Parathyroid adenoma (tissue), 2 donors: ENCODE data around the gene KLHL30.

ENCODE experiments used
- H2AFZ ChIP-seq: fragments of 300-600 bp; sonication (generic); one replicate; pipeline ENCODE4 v1.7.0; 2017; ENCODE audit warnings: antibody characterized with exemption, mild to moderate bottlenecking
- H3K27ac ChIP-seq: fragments of 300-600 bp; sonication (generic); one replicate; pipeline ENCODE4 v1.7.0; 2017
- H3K27me3 ChIP-seq: fragments of 300-600 bp; sonication (generic); one replicate; pipeline ENCODE4 v1.7.0; 2017; ENCODE audit warnings: low read length; ENCODE audit not compliant: control insufficient read depth, insufficient read depth
- H3K36me3 ChIP-seq: fragments of 300-600 bp; sonication (generic); one replicate; pipeline ENCODE4 v1.7.0; 2017; ENCODE audit warnings: low read length; ENCODE audit not compliant: control insufficient read depth, insufficient read depth
- H3K4me1 ChIP-seq: fragments of 300-600 bp; sonication (generic); one replicate; pipeline ENCODE4 v1.7.0; 2017; ENCODE audit warnings: control low read depth
- H3K4me2 ChIP-seq: fragments of 300-600 bp; sonication (generic); one replicate; pipeline ENCODE4 v1.7.0; 2017; ENCODE audit warnings: low read length
- H3K4me3 ChIP-seq: fragments of 300-600 bp; sonication (generic); one replicate; pipeline ENCODE4 v1.7.0; 2017; ENCODE audit warnings: low read depth, low read length
- H3K79me2 ChIP-seq: fragments of 300-600 bp; sonication (generic); one replicate; pipeline ENCODE4 v1.7.0; 2017; ENCODE audit warnings: control low read depth
- H3K9ac ChIP-seq: fragments of 300-600 bp; sonication (generic); one replicate; pipeline ENCODE4 v1.7.0; 2017; ENCODE audit warnings: mild to moderate bottlenecking
- H3K9me3 ChIP-seq: fragments of 300-600 bp; sonication (generic); one replicate; pipeline ENCODE4 v1.7.0; 2017; ENCODE audit warnings: low read length; ENCODE audit not compliant: control insufficient read depth
- CTCF ChIP-seq: fragments of 300-600 bp; sonication (generic); IDR thresholded peaks from one replicate; pipeline ENCODE4 v1.7.0; 2017; ENCODE audit warnings: antibody characterized with exemption, mild to moderate bottlenecking
- donor health status: primary hyperparathyroidism.

KLHL30 gene

GRCh38 chr2:238128061-238128440 is 10.4 kb upstream of the KLHL30 start:
- H3K4me3 ChIP-seq: no peak overlapping the region

GRCh38 chr2:238128534-238129001 is 9.9 kb upstream of the KLHL30 start:
- no peaks in the 10 kb centered on the region for H3K36me3 ChIP-seq
- H3K4me2 ChIP-seq: no peak overlapping the region
- no peak overlapping the region for H3K4me3 ChIP-seq
- no peaks in the 10 kb centered on the region for H3K9me3 ChIP-seq
- no peak overlapping the region for H2AFZ ChIP-seq
- H3K27ac ChIP-seq: no peak overlapping the region
- H3K9ac ChIP-seq: no peak overlapping the region
- H3K4me1 ChIP-seq: no peaks in the 10 kb centered on the region
- no peaks in the 10 kb centered on the region for H3K27me3 ChIP-seq
- no peak for TF ChIP-seq CTCF
- H3K79me2 ChIP-seq: no peaks in the 10 kb centered on the region

More at GRCh38 chr2:238128061-238128440, 10.4 kb upstream of the KLHL30 start:
- Histone ChIP-seq H3K9me3 (no peaks in the 10 kb centered on the region), H3K36me3 (no peaks in the 10 kb centered on the region), H3K79me2 (no peaks in the 10 kb centered on the region), H3K4me1 (no peaks in the 10 kb centered on the region), H3K27me3 (no peaks in the 10 kb centered on the region), H2AFZ (no peak overlapping the region), H3K9ac (no peak overlapping the region), H3K4me2 (no peak overlapping the region), H3K27ac (no peak overlapping the region)
- TF ChIP-seq CTCF: no peak

GRCh38 chr2:238129166-238130010 is 9.1 kb upstream of the KLHL30 start:
- Histone ChIP-seq H3K9me3 (no peaks in the 10 kb centered on the region), H3K9ac (no peak overlapping the region), H3K27me3 (no peaks in the 10 kb centered on the region), H3K4me1 (no peaks in the 10 kb centered on the region), H3K27ac (no peak overlapping the region), H2AFZ (no peak overlapping the region), H3K4me3 (no peak overlapping the region), H3K4me2 (no peak overlapping the region), H3K79me2 (no peaks in the 10 kb centered on the region), H3K36me3 (no peaks in the 10 kb centered on the region)
- no peak for TF ChIP-seq CTCF

GRCh38 chr2:238130111-238130695 is 8.3 kb upstream of the KLHL30 start:
- Histone ChIP-seq H3K36me3 (no peaks in the 10 kb centered on the region), H3K9me3 (no peaks in the 10 kb centered on the region), H2AFZ (no peak overlapping the region), H3K4me3 (no peak overlapping the region), H3K79me2 (no peaks in the 10 kb centered on the region), H3K9ac (no peak overlapping the region), H3K4me2 (no peak overlapping the region), H3K27ac (no peak overlapping the region), H3K4me1 (no peaks in the 10 kb centered on the region), H3K27me3 (no peaks in the 10 kb centered on the region)
- no peak for TF ChIP-seq CTCF
